Left lung (tissue), 10 donors: ENCODE data around the gene RNF44. TPM values are rescaled to one million over a fixed set of nuclear protein-coding genes. Genes with fewer than 3 reads are reported as not detected.

Experiments
- ATAC-seq: fragments of 200-7000 bp; cut with Tn5 transposase; one replicate; pipeline ENCODE4 v1.9.1; 2020; ENCODE audit warnings: moderate library complexity
- DNase-seq, 4 donors: peaks; one replicate each; pipeline ENCODE4 v3.0.0-alpha.2; 2013 to 2020
- H3K27ac ChIP-seq, 2 donors: fragments of 200-600 bp; sonication (generic) in 1 of 2; one replicate each; pipeline versions ENCODE4 v1.5.0 to v1.8.0; 2020 to 2021
- H3K27me3 ChIP-seq, 2 donors: fragments of 200-600 bp; sonication (generic) in 1 of 2; one replicate each; pipeline versions ENCODE4 v1.5.0 to v1.8.0; 2020 to 2021
- H3K36me3 ChIP-seq, 2 donors: fragments of 200-600 bp; sonication (generic) in 1 of 2; one replicate each; pipeline versions ENCODE4 v1.5.0 to v1.8.0; 2020 to 2021
- H3K4me1 ChIP-seq, 2 donors: fragments of 200-600 bp; one replicate each; pipeline ENCODE4 v1.8.0; 2021
- H3K4me3 ChIP-seq, 2 donors: fragments of 200-600 bp; sonication (generic) in 1 of 2; one replicate each; pipeline versions ENCODE4 v1.5.0 to v1.8.0; 2020 to 2021; ENCODE audit warnings: mild to moderate bottlenecking in 1 of 2
- H3K9me3 ChIP-seq, 2 donors: fragments of 200-600 bp; sonication (generic) in 1 of 2; one replicate each; pipeline versions ENCODE4 v1.5.0 to v1.8.0; 2020 to 2021
- CTCF ChIP-seq, 2 donors: fragments of 200-600 bp; sonication (generic) in 1 of 2; IDR thresholded peaks; one replicate each; pipeline versions ENCODE4 v1.5.0 to v1.8.0; 2021; ENCODE audit warnings: antibody characterized with exemption in 2 of 2
- intact Hi-C, 2 donors: fragments of 100-400 bp; cut with DNase I; formaldehyde crosslinking; loops; one replicate each; pipeline versions ENCODE4 v1.11.2 to v1.14.2; 2022
- polyA plus RNA-seq, 6 donors: library from polyadenylated mRNA; unstranded; fragments of 120-200 nt; gene quantifications; one replicate each; pipeline ENCODE4 v1.2.1, GENCODE V29; 2013; ENCODE audit not compliant: insufficient read length in 6 of 6
- total RNA-seq, 2 donors: library from RNA; stranded (reverse); fragmentation: NEBNext Ultra II Directional; extraction: Animal tissue kit (Norgen Biotek cat#: 25700); gene quantifications; one replicate each; pipeline ENCODE4 v1.2.1, GENCODE V29; 2021
- donor health status: DM: no; HTN: yes; CAD: no.
- donor health status: DM: no; HTN: no; CAD: no.

RNF44 gene
- total and polyA plus RNA-seq, 8 donors: 37.6 to 61.7 (median 45.0) TPM

- TF ChIP-seq CTCF (IDR thresholded peaks at IDR 0.05): no peak
- Histone ChIP-seq H3K27me3 (no peaks in the 10 kb centered on the region), H3K4me1 (no peaks in the 10 kb centered on the region), H3K4me3 (no peak overlapping the region), H3K36me3 (peaks cover 0 to 99% of the 10 kb centered on the region in 2 donors), H3K9me3 (no peaks in the 10 kb centered on the region), H3K27ac (no peak overlapping the region)
- DNase-seq (no peak), ATAC-seq (no peak)
- intact Hi-C loops: no loop called here
Measured at GRCh38 chr5:176503496-176503895, 33.7 kb downstream of the RNF44 start.

- Histone ChIP-seq H3K4me1 (no peaks in the 10 kb centered on the region), H3K4me3 (no peak overlapping the region), H3K27me3 (no peaks in the 10 kb centered on the region), H3K36me3 (peaks cover 0 to 99% of the 10 kb centered on the region in 2 donors), H3K9me3 (no peaks in the 10 kb centered on the region), H3K27ac (no peak overlapping the region)
- no peak for DNase-seq
- TF ChIP-seq CTCF (IDR thresholded peaks at IDR 0.05): no peak
- ATAC-seq: no peak
- intact Hi-C loops: no loop called here
Measured at GRCh38 chr5:176501333-176501732, 35.9 kb downstream of the RNF44 start.

GRCh38 chr5:176500511-176500910, 36.7 kb downstream of the RNF44 start:
- no peaks in the 10 kb centered on the region for H3K4me1 ChIP-seq
- no peak for DNase-seq
- TF ChIP-seq CTCF (IDR thresholded peaks at IDR 0.05): no peak
- H3K4me3 ChIP-seq: no peak overlapping the region
- H3K27ac ChIP-seq: no peak overlapping the region
- intact Hi-C loops: no loop called here
- no peaks in the 10 kb centered on the region for H3K27me3 ChIP-seq
- H3K36me3 ChIP-seq: peaks cover 3 to 99% of the 10 kb centered on the region in 2 donors
- no peaks in the 10 kb centered on the region for H3K9me3 ChIP-seq
- no peak for ATAC-seq

- Histone ChIP-seq H3K27ac (no peak overlapping the region), H3K4me3 (no peak overlapping the region), H3K36me3 (peaks cover 3 to 100% of the 10 kb centered on the region in 2 donors), H3K27me3 (no peaks in the 10 kb centered on the region), H3K9me3 (no peaks in the 10 kb centered on the region), H3K4me1 (no peaks in the 10 kb centered on the region)
- intact Hi-C loops: no loop called here
- no peak for TF ChIP-seq CTCF (IDR thresholded peaks at IDR 0.05)
- ATAC-seq: no peak
- no peak for DNase-seq
Measured at GRCh38 chr5:176499273-176499672, 37.9 kb downstream of the RNF44 start.

- Histone ChIP-seq H3K27me3 (no peaks in the 10 kb centered on the region), H3K36me3 (peaks cover 3 to 100% of the 10 kb centered on the region in 2 donors), H3K4me1 (no peaks in the 10 kb centered on the region), H3K9me3 (no peaks in the 10 kb centered on the region), H3K4me3 (no peak overlapping the region), H3K27ac (no peak overlapping the region)
- ATAC-seq (no peak), DNase-seq (no peak)
- no peak for TF ChIP-seq CTCF (IDR thresholded peaks at IDR 0.05)
- intact Hi-C loops: no loop called here
Measured at GRCh38 chr5:176497852-176498251, 39.4 kb downstream of the RNF44 start.
